ENCODE results near the gene GJB6. TPM values are rescaled to one million over a fixed set of nuclear protein-coding genes. Genes with fewer than 3 reads are reported as not detected.
A peak's percentile ranks its signal among the peaks of the same experiment; 100 is the strongest.

GJB6 gene
- total RNA-seq, 1 donor from 2014 or later, result 121 TPM

GRCh38 chr13:20198781-20199180 lies 33.3 kb downstream of the GJB6 start:
- DNase-seq (ENCODE audit: extremely low spot score in 2 of 2), result no peak
- Histone ChIP-seq H3K27ac (no peak overlapping the region), H3K27me3 (peaks cover 6% of the 10 kb centered on the region), H3K36me3 (no peaks in the 10 kb centered on the region), H3K4me1 (peaks cover 7% of the 10 kb centered on the region), H3K9me3 (no peaks in the 10 kb centered on the region), H3K4me3 (no peak overlapping the region)
- TF ChIP-seq POLR2A (IDR thresholded peaks at IDR 0.05), result no peak
- TF ChIP-seq CTCF (IDR thresholded peaks at IDR 0.05), result no peak
- TF ChIP-seq POLR2AphosphoS5 (IDR thresholded peaks at IDR 0.05; ENCODE audit: insufficient read depth in 1 of 2, low read depth in 1 of 2), result no peak
- intact Hi-C loops (cut with DNase I), result loop anchor here (10.0 kb wide), 1 partner anchor 286 kb away; no protein-coding TSS in a partner anchor

- H3K36me3 ChIP-seq, result no peaks in the 10 kb centered on the region
- intact Hi-C loops (cut with DNase I), result loop anchor here (10.0 kb wide), 1 partner anchor 287 kb away; no protein-coding TSS in a partner anchor
- no peaks in the 10 kb centered on the region for H3K9me3 ChIP-seq
- no peak for TF ChIP-seq POLR2A (IDR thresholded peaks at IDR 0.05)
- TF ChIP-seq POLR2AphosphoS5 (IDR thresholded peaks at IDR 0.05; ENCODE audit: insufficient read depth in 1 of 2, low read depth in 1 of 2), result no peak
- TF ChIP-seq CTCF (IDR thresholded peaks at IDR 0.05), result peak; percentile 22 to 49 (median 44)
- H3K27ac ChIP-seq, result no peak overlapping the region
- H3K4me3 ChIP-seq, result no peak overlapping the region
- no peak for DNase-seq (ENCODE audit: extremely low spot score in 2 of 2)
- peaks cover 20% of the 10 kb centered on the region for H3K4me1 ChIP-seq
- H3K27me3 ChIP-seq, result peaks cover 6% of the 10 kb centered on the region
Measured at GRCh38 chr13:20197361-20197834, 34.7 kb downstream of the GJB6 start.

GRCh38 chr13:20195801-20196200 lies 36.3 kb downstream of the GJB6 start:
- Histone ChIP-seq H3K36me3 (no peaks in the 10 kb centered on the region), H3K4me1 (peaks cover 36% of the 10 kb centered on the region), H3K4me3 (no peak overlapping the region), H3K9me3 (no peaks in the 10 kb centered on the region), H3K27me3 (peaks cover 16% of the 10 kb centered on the region), H3K27ac (no peak overlapping the region)
- TF ChIP-seq POLR2AphosphoS5 (IDR thresholded peaks at IDR 0.05; ENCODE audit: insufficient read depth in 1 of 2, low read depth in 1 of 2) (no peak), POLR2A (IDR thresholded peaks at IDR 0.05) (no peak), CTCF (IDR thresholded peaks at IDR 0.05) (no peak)
- intact Hi-C loops (cut with DNase I), result loop anchor here (10.0 kb wide), 1 partner anchor 289 kb away; no protein-coding TSS in a partner anchor
- no peak for DNase-seq (ENCODE audit: extremely low spot score in 2 of 2)

GRCh38 chr13:20193907-20194631 lies 38.0 kb downstream of the GJB6 start:
- Histone ChIP-seq H3K27ac (no peak overlapping the region), H3K4me1 (peaks cover 39% of the 10 kb centered on the region), H3K27me3 (peaks cover 16% of the 10 kb centered on the region), H3K36me3 (no peaks in the 10 kb centered on the region), H3K4me3 (peak overlapping the region; percentile 54 to 59), H3K9me3 (no peaks in the 10 kb centered on the region)
- intact Hi-C loops (cut with DNase I), result loop anchor here (5.0 to 10.0 kb wide), 2 partner anchors 291 to 988 kb away; no protein-coding TSS in a partner anchor
- no peak for TF ChIP-seq POLR2AphosphoS5 (IDR thresholded peaks at IDR 0.05; ENCODE audit: insufficient read depth in 1 of 2, low read depth in 1 of 2)
- TF ChIP-seq CTCF (IDR thresholded peaks at IDR 0.05), result no peak
- TF ChIP-seq POLR2A (IDR thresholded peaks at IDR 0.05), result no peak
- DNase-seq (ENCODE audit: extremely low spot score in 2 of 2), result no peak

All from vagina (tissue), 2 donors.